T-helper 22 cell (primary cell): Measurements from ENCODE around the gene OBP2A.
"Not testable (repeated sequence)": the region's sequence is repeated elsewhere in the genome, so short reads cannot be mapped to it uniquely, and the experiment has no call there.

ENCODE experiments used
- DNase-seq: peaks from one replicate; pipeline ENCODE4 v3.0.0-alpha.2; 2020; ENCODE audit warnings: low read depth

Gene OBP2A

GRCh38 chr9:135526730-135527571 is 19.0 kb upstream of the OBP2A start:
- DNase-seq, result no peak

GRCh38 chr9:135528842-135529435 is 17.0 kb upstream of the OBP2A start:
- DNase-seq, result not testable (repeated sequence)

GRCh38 chr9:135530146-135530545 is 15.8 kb upstream of the OBP2A start:
- DNase-seq, result no peak

- no peak for DNase-seq
Observed at GRCh38 chr9:135531096-135531495, 14.8 kb upstream of the OBP2A start.

DNA sequence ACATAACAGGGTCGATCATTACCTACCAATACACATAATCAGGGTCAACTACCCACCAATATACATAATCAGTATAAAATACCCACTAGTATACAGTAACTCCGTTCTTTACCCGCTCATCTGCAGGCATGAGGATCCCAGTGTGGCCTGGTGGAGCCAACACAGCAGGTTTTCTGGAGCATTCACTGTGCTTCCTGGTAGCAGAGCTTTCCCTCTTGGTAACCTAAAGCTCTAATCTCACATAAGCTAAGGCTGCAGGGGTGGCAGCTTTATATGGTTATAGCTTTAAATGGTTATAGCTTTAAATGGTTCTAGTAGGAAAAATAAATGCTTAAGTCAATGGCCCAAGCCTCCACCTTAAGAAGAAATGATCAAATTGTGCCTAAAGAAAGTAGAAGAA is 12.8 kb upstream of the OBP2A start:
- DNase-seq, result no peak

GRCh38 chr9:135533674-135534073 is 12.3 kb upstream of the OBP2A start:
- no peak for DNase-seq

DNA sequence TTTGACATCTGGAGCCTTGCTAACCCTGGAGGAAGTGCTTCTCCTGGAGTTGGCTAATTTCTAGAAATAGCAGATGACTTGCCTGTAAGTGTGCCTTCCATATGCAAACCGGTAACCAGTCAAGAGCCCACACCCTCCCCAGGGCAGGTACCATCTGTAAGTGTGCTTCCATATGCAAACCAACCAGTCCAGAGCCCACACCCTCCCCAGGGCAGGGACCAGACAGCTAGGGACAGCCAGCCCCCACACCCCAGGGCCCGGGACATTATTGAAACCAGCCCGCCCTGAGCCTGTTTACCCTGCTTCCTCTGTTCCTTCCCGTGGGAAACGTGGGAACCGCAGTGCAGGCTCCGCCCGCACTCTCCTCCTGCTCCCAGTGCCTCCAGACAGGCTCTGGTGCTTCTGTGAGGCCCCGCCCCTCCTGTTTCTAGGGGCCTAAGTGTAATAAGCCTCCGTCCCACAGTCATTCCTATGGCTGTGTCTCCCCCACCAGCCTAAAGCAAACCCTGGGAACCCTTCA is 11.7 kb upstream of the OBP2A start:
- DNase-seq, result not testable (repeated sequence)

- DNase-seq, result not testable (repeated sequence)
Observed at GRCh38 chr9:135534826-135535225, 11.1 kb upstream of the OBP2A start.

DNA sequence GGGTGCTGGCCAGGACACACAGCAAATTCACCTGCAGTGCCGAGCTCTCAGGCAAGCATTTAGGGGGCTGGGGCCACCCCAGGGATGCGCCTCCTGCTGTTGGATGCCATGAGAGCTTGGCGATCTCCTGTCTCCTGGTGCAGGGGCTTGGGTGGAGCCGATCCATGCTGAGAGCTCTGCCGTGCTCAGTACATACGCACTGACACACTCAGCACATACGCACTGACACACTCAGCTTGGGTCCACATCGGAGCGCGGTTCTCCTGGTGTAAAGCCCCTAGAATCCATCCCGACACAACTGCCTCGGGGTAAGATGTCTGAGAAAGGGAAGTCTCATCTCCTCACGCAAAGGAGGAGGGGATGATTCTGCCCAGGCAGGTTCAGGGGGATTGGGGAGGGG is 10.3 kb upstream of the OBP2A start:
- not testable (repeated sequence) for DNase-seq

GRCh38 chr9:135536216-135536615 is 9.7 kb upstream of the OBP2A start:
- DNase-seq, result no peak

GRCh38 chr9:135543262-135543894 is 2.5 kb upstream of the OBP2A start:
- DNase-seq, result not testable (repeated sequence)

- no peak for DNase-seq
Observed at GRCh38 chr9:135544981-135545635, 818 bp upstream of the OBP2A start.

- not testable (repeated sequence) for DNase-seq
Observed at GRCh38 chr9:135546792-135547617, 1.1 kb downstream of the OBP2A start.

GRCh38 chr9:135547756-135548736 is 2.1 kb downstream of the OBP2A start:
- no peak for DNase-seq

- not testable (repeated sequence) for DNase-seq
Observed at GRCh38 chr9:135549478-135550343, 3.8 kb downstream of the OBP2A start.

DNA sequence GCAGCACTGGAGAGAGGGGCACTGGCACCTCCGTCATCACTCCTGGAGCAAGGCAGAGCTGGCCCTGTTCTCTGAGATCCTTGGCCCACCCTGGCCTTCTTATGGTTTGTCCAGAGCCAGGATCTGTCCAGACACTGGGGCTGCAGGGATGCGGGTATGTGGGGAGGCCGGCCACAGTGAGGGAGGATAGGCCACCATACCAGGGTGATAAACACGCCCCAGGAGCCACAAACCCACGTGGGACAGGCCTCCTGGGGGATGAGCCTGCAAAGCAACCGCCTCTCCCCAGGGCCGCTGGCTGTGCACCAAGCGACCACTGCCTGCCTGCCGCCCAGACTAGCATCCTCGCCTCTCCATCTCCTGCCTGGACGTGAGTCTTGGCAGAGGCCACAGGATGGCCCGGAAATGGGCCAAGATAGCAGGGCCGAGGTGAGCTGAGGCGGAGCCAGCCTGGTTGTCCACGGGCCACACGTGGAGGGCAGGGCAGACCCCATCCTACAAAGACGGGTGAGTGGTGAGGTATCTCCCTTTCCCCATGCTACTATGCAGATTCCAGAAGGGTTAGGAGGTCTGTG is 4.5 kb downstream of the OBP2A start:
- DNase-seq, result no peak

GRCh38 chr9:135551031-135551430 is 5.1 kb downstream of the OBP2A start:
- no peak for DNase-seq

GRCh38 chr9:135551456-135551855 is 5.5 kb downstream of the OBP2A start:
- no peak for DNase-seq
